ENCODE measurements around the gene WFIKKN2. TPM values are rescaled to one million over a fixed set of nuclear protein-coding genes. Genes with fewer than 3 reads are reported as not detected.

The WFIKKN2 gene
- total and polyA plus RNA-seq, 10 of the 15 experiments (the other 5 are each of a cell fraction or from before 2014, with no cell fraction given), result 0.06 TPM; not detected in 9

DNA sequence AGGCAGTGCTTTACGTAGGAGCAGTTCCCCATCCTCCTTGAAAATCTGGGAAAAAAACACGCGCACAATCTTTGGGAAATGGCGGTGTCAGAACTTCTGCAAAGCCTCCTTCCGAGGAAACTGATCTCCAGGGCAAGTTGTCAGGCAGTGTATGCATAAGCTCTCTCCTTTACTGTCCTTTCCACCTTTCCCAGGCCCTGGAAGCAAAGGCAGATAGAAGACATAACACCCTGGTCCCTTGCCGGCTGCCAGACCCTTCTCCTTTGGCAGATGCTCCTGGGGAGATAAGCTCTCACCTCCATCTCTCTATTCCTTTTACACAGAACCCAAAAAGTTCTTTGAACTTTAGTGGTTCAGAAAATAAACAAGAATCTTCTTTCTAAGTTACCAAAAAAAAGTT lies 18.4 kb downstream of the WFIKKN2 start:
- in situ Hi-C loops (cut with MboI) (loop anchor here (5.0 kb wide), 1 partner anchor 99 kb away; no protein-coding TSS in a partner anchor), intact Hi-C loops (cut with micrococcal nuclease; ENCODE audit: unreplicated experiment) (loop anchor here (2.0 kb wide), 1 partner anchor 103 kb away; no protein-coding TSS in a partner anchor)
- Histone ChIP-seq H3K36me3 (ENCODE audit: control insufficient read depth in 2 of 2, insufficient read depth in 2 of 2, low read length in 1 of 2) (no peaks in the 10 kb centered on the region), H3K4me2 (ENCODE audit: control insufficient read depth, insufficient read depth) (no peak overlapping the region), H2AFZ (ENCODE audit: control insufficient read depth, low read depth, low read length) (no peak overlapping the region), H3K4me1 (ENCODE audit: control insufficient read depth, insufficient read depth, low read length) (peaks cover 3% of the 10 kb centered on the region; the same call in 1 of the 2 replicates), H3K79me2 (ENCODE audit: control insufficient read depth, insufficient read depth, low read length) (no peaks in the 10 kb centered on the region), H3K27ac (ENCODE audit: control insufficient read depth, insufficient read depth) (no peak overlapping the region), H4K20me1 (ENCODE audit: control insufficient read depth, insufficient read depth) (no peaks in the 10 kb centered on the region), H3K27me3 (replicated peaks in 1 of 2; ENCODE audit: control insufficient read depth in 2 of 2, insufficient read depth in 2 of 2, low read length in 1 of 2) (no peaks in the 10 kb centered on the region; a peak in 1 of 4 replicates), H3K9ac (ENCODE audit: control insufficient read depth, insufficient read depth, low read length) (no peak overlapping the region), H3K9me3 (replicated peaks; ENCODE audit: control insufficient read depth, insufficient read depth, low read length) (peaks cover 2% of the 10 kb centered on the region; the same call in 1 of the 3 replicates), H3K4me3 (no peak overlapping the region)
- ChIA-PET SMC1A (ENCODE audit: uncharacterized antibody, unreplicated experiment) (interaction anchor here (0.8 to 3.5 kb wide), 16 partner anchors 9 to 204 kb away, joined by 3 to 67 read pairs (median 8); no protein-coding TSS in a partner anchor), CTCF (interaction anchor here (0.7 to 11.0 kb wide), 12 partner anchors 10 to 368 kb away, joined by 3 to 309 read pairs (median 7); partner anchors contain the start of gene TOB1), RAD21 (ENCODE audit: unreplicated experiment) (interaction anchor here (0.7 to 3.1 kb wide), 8 partner anchors 8 to 300 kb away, joined by 3 to 34 read pairs (median 6); partner anchors contain the start of genes NME1 and TOB1), POLR2A (interaction anchor here (1.0 to 3.8 kb wide), 2 partner anchors 13 to 17 kb away, joined by 3 to 31 read pairs; partner anchors contain the start of gene TOB1)
- ATAC-seq (no peak), DNase-seq (ENCODE audit: low read depth, low spot score) (no peak), FAIRE-seq (no peak)
- 60% methylated on average over 6 of the region's 6 CpGs for WGBS (ENCODE audit: insufficient coverage, insufficient replicate concordance, low lambda C conversion rate, missing lambda C conversion rate)
- TF ChIP-seq, protein P1, sequence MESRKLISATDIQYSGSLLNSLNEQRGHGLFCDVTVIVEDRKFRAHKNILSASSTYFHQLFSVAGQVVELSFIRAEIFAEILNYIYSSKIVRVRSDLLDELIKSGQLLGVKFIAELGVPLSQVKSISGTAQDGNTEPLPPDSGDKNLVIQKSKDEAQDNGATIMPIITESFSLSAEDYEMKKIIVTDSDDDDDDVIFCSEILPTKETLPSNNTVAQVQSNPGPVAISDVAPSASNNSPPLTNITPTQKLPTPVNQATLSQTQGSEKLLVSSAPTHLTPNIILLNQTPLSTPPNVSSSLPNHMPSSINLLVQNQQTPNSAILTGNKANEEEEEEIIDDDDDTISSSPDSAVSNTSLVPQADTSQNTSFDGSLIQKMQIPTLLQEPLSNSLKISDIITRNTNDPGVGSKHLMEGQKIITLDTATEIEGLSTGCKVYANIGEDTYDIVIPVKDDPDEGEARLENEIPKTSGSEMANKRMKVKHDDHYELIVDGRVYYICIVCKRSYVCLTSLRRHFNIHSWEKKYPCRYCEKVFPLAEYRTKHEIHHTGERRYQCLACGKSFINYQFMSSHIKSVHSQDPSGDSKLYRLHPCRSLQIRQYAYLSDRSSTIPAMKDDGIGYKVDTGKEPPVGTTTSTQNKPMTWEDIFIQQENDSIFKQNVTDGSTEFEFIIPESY (IDR thresholded peaks at IDR 0.05), result no peak
- TF ChIP-seq WRNIP1 (IDR thresholded peaks at IDR 0.05; ENCODE audit: borderline replicate concordance, low read depth, low read length) (no peak), SREBF2 (IDR thresholded peaks at IDR 0.05; ENCODE audit: low read length) (no peak)
- no TSS peak for BruUV-seq (replicated peaks)

All from GM12878 (cell line).